SIG-M5 treated with dmso at 0.1 percent for 504 hours (cell line): ENCODE data around the gene RIN3.

Experiments used
- DNase-seq: peaks from one replicate; lab custom pipeline; 2025; ENCODE audit not compliant: unreplicated experiment; lab: John Stamatoyannopoulos, UW

The RIN3 gene

GRCh38 chr14:92573761-92574498 is 60.3 kb downstream of the RIN3 start:
- DNase-seq, result no peak

GRCh38 chr14:92575061-92575747 is 61.6 kb downstream of the RIN3 start:
- no peak for DNase-seq

GRCh38 chr14:92575748-92576303 is 62.2 kb downstream of the RIN3 start:
- no peak for DNase-seq

- no peak for DNase-seq
Observed at GRCh38 chr14:92577321-92577742, 63.8 kb downstream of the RIN3 start.

- DNase-seq, result no peak
Observed at GRCh38 chr14:92578511-92578910, 64.9 kb downstream of the RIN3 start.

GRCh38 chr14:92579244-92579936 is 65.8 kb downstream of the RIN3 start:
- DNase-seq, result no peak

GRCh38 chr14:92581206-92581605 is 67.6 kb downstream of the RIN3 start:
- DNase-seq, result no peak

- no peak for DNase-seq
Observed at GRCh38 chr14:92581966-92582566, 68.5 kb downstream of the RIN3 start.

- no peak for DNase-seq
Observed at GRCh38 chr14:92582706-92583452, 69.3 kb downstream of the RIN3 start.

- DNase-seq, result no peak
Observed at GRCh38 chr14:92584220-92584619, 70.6 kb downstream of the RIN3 start.

GRCh38 chr14:92584816-92585215 is 71.2 kb downstream of the RIN3 start:
- peak; percentile 68 for DNase-seq

GRCh38 chr14:92585981-92586937 is 72.7 kb downstream of the RIN3 start:
- peak; percentile 83 for DNase-seq

GRCh38 chr14:92586963-92587699 is 73.5 kb downstream of the RIN3 start:
- no peak for DNase-seq

- DNase-seq, result no peak
Observed at GRCh38 chr14:92587700-92588085, 74.1 kb downstream of the RIN3 start.

GRCh38 chr14:92589213-92589852 is 75.8 kb downstream of the RIN3 start:
- peak; percentile 28 for DNase-seq

- no peak for DNase-seq
Observed at GRCh38 chr14:92590176-92590575, 76.6 kb downstream of the RIN3 start.

GRCh38 chr14:92590941-92591340 is 77.4 kb downstream of the RIN3 start:
- no peak for DNase-seq

- DNase-seq, result no peak
Observed at GRCh38 chr14:92591346-92591745, 77.8 kb downstream of the RIN3 start.
